Brain microvascular endothelial cell (primary cell): ENCODE results near the gene HEPACAM.
A peak's percentile ranks its signal among the peaks of the same experiment; 100 is the strongest.

Source experiments
- DNase-seq: peaks from one replicate; pipeline ENCODE4 v3.0.0-alpha.2; 2020
- H3K27ac ChIP-seq: fragments of 250-450 bp; sonication (Bioruptor Pico); 2 replicates; pipeline ENCODE4 v1.5.1; 2020; ENCODE audit warnings: mild to moderate bottlenecking, moderate library complexity
- H3K27me3 ChIP-seq: fragments of 250-450 bp; sonication (Bioruptor Pico); replicated peaks from 2 replicates; pipeline ENCODE4 v1.5.1; 2020; ENCODE audit warnings: mild to moderate bottlenecking
- H3K36me3 ChIP-seq: fragments of 250-450 bp; sonication (Bioruptor Pico); replicated peaks from 2 replicates; pipeline ENCODE4 v1.5.1; 2020; ENCODE audit warnings: mild to moderate bottlenecking
- H3K4me3 ChIP-seq: 2 replicates; pipeline ENCODE4 v1.5.1; 2011; ENCODE audit warnings: low read depth, mild to moderate bottlenecking, control low read depth, low read length, moderate library complexity
- in situ Hi-C: cut with HindIII; loops from 2 replicates; pipeline ENCODE4 v1.10.0; 2017; ENCODE audit warnings: low sequenced_read_pairs, low pct_ligation_motif_present
- TF ChIP-seq, protein P1 (sequence below): IDR thresholded peaks from 2 replicates; pipeline ENCODE4 v1.5.1; 2011; ENCODE audit warnings: low read depth, mild to moderate bottlenecking, moderate library complexity, low read length, control low read depth, inconsistent platforms; ENCODE audit errors: missing control alignments

The HEPACAM gene

DNA sequence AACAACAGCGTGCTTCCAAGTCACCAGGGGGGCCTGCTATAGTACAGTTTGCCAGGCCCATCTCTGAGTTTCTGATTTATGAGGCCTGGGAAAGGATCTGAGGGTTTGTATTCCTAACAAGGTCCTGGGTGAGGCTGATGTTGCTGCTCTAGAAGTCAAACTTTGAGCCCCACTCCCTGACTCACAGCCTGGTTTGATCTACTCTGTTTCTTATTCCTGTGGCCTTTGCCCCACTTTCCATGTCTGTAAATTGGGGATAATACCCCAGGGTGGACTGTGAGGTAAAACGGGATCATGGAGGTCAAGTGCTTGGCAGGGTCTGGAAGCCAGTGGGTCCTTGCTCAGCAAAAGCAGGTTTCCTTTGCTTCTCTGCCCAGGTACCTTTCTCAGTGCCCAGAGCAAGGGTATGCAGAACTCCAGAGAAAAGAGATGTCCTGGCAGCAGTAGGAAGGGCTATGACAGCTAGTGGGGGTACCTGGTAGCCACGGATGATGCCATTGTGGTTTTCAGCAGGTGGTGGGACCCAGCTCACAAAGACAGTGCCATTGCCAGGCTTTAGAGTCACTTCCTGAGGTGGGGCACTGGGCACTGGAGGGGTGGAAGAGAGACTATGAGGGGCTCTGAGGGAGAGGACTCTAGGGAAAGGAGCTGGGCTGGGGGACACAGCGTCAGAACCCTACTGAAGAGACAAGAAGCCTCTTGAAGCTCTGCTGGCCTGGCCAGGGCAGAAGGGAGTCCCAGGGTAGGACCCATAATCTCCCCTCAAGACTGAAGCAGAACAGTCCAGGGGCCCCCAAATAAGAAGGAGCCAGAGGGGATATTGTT is 41.0 kb downstream of the HEPACAM start:
- in situ Hi-C loops = no loop called here
- Histone ChIP-seq H3K27me3 (no peaks in the 10 kb centered on the region), H3K27ac (no peak overlapping the region), H3K36me3 (no peaks in the 10 kb centered on the region), H3K4me3 (no peak overlapping the region)
- no peak for DNase-seq
- TF ChIP-seq, protein P1, sequence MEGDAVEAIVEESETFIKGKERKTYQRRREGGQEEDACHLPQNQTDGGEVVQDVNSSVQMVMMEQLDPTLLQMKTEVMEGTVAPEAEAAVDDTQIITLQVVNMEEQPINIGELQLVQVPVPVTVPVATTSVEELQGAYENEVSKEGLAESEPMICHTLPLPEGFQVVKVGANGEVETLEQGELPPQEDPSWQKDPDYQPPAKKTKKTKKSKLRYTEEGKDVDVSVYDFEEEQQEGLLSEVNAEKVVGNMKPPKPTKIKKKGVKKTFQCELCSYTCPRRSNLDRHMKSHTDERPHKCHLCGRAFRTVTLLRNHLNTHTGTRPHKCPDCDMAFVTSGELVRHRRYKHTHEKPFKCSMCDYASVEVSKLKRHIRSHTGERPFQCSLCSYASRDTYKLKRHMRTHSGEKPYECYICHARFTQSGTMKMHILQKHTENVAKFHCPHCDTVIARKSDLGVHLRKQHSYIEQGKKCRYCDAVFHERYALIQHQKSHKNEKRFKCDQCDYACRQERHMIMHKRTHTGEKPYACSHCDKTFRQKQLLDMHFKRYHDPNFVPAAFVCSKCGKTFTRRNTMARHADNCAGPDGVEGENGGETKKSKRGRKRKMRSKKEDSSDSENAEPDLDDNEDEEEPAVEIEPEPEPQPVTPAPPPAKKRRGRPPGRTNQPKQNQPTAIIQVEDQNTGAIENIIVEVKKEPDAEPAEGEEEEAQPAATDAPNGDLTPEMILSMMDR = no peak

DNA sequence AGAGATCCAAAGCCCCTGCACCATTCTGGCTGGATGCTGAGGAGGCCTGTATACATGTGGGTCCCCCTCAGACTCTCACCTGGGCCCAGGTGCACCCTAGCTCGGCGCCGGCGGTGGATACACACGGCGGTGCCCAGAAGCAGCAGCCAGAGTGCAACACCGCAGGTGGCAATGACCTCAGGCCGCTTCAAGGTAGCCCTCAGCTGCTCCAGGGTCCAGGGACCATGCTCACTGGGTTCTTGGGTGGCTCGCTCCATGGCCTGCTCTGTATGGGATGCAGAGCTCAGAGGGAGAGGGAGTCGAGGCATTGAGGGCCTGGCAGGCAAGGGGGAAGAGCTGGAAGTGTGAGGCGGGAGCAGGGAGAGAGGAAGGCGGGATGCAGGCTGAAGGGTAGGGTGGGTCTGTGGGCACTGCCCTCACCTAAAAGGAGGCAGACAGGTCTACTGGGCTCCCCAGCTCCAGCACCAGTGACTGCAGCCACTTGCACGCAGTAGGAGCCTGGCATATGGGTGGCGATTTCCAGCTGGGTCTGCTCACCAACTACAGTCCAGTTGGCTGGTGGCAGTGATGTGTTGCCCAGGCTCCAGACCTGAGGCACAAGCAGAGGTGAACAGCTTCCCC is 42.0 kb downstream of the HEPACAM start:
- Histone ChIP-seq H3K27ac (no peak overlapping the region), H3K4me3 (no peak overlapping the region), H3K27me3 (no peaks in the 10 kb centered on the region), H3K36me3 (no peaks in the 10 kb centered on the region)
- in situ Hi-C loops = no loop called here
- TF ChIP-seq, protein P1 = no peak
- no peak for DNase-seq

DNA sequence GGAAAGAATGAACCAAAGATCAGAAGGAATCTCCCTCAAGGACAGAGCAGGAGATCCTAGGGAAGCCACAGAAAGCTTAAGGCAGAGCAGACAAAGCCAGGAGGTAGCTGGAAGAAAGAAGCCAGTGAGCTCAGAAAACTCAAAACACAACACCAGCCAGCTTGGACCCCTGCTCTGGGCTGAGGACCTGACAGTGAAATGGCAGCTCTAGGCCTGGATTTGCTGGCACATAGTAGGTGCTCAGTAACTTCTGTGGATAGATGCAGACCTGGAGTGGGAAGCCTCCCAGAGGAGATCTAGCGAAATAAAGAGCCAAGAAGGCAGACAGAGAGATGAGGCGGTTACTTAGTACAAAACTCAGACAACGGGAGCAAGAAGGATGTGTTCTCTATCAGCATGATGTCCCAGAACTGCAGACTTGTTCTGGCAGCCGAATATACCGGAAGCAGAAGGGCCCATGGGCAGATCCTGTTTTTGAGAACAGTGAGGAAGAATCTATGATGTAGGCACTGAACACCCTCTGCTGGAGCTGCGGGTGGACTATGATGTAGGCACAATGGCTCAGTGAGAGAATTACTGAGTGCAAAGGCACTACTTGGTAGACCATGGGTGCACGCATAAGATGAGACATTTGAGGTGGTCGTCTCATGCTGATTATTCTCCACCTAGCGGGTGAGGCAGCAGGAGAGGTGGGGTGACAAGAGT is 42.9 kb downstream of the HEPACAM start:
- in situ Hi-C loops = no loop called here
- Histone ChIP-seq H3K27ac (no peak overlapping the region), H3K36me3 (no peaks in the 10 kb centered on the region), H3K27me3 (no peaks in the 10 kb centered on the region), H3K4me3 (no peak overlapping the region)
- TF ChIP-seq, protein P1 = no peak
- no peak for DNase-seq

DNA sequence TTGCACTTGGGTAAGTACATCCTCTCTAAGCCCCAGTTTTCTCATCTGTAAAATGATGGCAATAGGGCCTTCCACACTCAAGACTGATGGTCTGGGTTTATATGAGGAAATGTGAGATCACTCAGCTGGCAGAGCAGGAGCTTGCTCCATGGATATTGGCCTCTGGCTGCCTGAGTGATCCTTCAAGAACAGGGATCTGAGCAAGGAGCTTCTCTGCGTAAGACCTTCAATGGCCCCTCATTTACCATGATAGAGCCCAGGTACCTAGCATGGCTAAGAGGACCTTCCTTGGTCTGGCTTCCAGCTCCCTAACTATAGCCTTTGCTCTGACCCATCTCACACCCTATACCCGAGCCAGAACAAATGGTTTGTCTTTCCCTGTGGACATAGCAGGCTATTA is 43.7 kb downstream of the HEPACAM start:
- Histone ChIP-seq H3K27ac (no peak overlapping the region), H3K36me3 (no peaks in the 10 kb centered on the region), H3K27me3 (no peaks in the 10 kb centered on the region), H3K4me3 (no peak overlapping the region)
- TF ChIP-seq, protein P1 = no peak
- in situ Hi-C loops = no loop called here
- DNase-seq = no peak

DNA sequence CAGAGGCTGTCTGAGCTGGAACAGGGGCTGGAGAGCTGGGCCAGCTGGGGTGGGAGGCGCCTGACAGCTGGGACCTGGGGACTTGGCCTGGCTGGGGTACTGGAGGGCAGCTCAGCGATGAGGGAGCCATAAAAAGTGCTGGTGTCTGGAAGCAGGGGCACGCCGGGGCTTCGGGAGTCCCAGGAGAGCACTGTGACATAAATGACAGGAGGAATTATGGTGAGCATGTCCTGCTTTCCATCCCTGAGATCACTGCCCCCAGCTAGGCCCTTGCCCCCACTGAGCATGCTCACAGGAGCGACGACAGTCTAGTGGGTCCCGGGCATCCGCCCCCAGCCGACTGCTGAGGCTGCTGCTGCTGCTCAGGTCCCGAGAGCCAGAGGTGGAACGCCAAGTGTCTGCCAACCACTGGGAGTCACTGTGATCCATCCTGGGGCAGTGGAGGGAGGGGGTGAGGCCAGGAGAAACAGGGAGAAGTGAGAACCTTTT is 44.4 kb downstream of the HEPACAM start:
- Histone ChIP-seq H3K36me3 (no peaks in the 10 kb centered on the region), H3K4me3 (no peak overlapping the region), H3K27me3 (no peaks in the 10 kb centered on the region), H3K27ac (no peak overlapping the region)
- DNase-seq = no peak
- in situ Hi-C loops = no loop called here
- TF ChIP-seq, protein P1 = peak; percentile 36
